Cardiac fibroblast (primary cell): ENCODE measurements around the gene B4GALT6.

Source experiments
- DNase-seq, 2 donors: peaks; one replicate each; pipeline versions ENCODE4 v3.0.0 to v3.0.0-alpha.2; 2010; ENCODE audit warnings: low read depth in 2 of 2
- H3K4me3 ChIP-seq, 2 donors: replicated peaks in 1 of 2; 1 replicate in 1 of 2; 2 replicates in 1 of 2; pipeline ENCODE4 v1.5.1; 2011; ENCODE audit warnings: low read depth in 2 of 2, low read length in 2 of 2, mild to moderate bottlenecking in 2 of 2, moderate library complexity in 1 of 2
- TF ChIP-seq, protein P1 (sequence below): IDR thresholded peaks from one replicate; pipeline ENCODE4 v1.5.1; 2011; ENCODE audit warnings: low read depth, mild to moderate bottlenecking, low read length, inconsistent platforms

The B4GALT6 gene

DNA sequence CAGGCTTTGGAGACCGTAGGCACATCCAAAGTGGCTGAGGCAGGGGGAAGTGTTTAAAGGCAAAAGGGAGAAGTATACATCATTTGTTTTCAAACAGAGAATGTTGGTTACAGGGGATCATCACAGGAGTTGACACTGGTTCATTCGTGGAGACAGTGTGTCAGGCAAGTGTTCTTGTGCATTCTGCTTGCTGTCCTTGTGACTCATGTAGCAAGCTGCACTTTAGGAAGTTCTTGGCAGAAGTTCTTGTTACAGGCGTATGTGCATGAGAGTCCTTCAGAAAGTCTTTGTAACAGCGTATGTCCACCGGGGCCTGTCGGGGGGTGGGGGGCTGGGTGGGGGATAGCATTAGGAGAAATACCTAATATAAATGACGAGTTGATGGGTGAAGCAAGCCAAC is 36.5 kb upstream of the B4GALT6 start:
- H3K4me3 ChIP-seq, result no peak overlapping the region
- peak; percentile 13 to 21 for DNase-seq
- TF ChIP-seq, protein P1, sequence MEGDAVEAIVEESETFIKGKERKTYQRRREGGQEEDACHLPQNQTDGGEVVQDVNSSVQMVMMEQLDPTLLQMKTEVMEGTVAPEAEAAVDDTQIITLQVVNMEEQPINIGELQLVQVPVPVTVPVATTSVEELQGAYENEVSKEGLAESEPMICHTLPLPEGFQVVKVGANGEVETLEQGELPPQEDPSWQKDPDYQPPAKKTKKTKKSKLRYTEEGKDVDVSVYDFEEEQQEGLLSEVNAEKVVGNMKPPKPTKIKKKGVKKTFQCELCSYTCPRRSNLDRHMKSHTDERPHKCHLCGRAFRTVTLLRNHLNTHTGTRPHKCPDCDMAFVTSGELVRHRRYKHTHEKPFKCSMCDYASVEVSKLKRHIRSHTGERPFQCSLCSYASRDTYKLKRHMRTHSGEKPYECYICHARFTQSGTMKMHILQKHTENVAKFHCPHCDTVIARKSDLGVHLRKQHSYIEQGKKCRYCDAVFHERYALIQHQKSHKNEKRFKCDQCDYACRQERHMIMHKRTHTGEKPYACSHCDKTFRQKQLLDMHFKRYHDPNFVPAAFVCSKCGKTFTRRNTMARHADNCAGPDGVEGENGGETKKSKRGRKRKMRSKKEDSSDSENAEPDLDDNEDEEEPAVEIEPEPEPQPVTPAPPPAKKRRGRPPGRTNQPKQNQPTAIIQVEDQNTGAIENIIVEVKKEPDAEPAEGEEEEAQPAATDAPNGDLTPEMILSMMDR, result no peak

DNA sequence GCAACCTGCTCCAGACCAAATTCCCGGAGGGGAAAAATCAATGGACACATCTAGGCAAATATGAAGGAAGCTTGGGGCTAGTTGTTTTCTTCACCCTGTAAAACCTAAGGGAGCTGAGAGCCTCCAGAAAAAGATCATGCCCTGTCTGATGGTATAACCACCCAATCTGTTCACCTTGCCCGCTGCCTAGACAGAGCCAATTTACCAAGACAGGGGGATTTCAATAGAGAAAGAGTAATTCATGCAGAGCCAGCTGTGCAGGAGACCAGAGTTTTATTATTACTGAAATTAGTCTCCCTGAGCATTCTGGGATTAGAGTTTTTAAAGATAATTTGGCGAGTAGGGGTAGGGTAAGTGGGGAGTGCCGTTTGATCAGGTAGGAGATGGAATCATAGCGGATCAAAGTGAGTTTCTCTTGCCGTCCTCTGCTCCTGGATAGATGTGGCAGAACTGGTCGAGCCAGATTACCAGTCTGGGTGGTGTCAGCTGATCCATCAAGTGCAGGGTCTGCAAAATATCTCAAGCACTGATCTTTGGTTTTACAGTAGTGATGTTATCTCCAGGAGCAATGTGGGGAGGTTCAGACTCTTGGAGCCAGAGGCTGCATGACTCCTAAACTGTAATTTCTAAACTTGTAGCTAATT is 35.1 kb upstream of the B4GALT6 start:
- no peak for DNase-seq
- TF ChIP-seq, protein P1, result no peak
- H3K4me3 ChIP-seq, result no peak overlapping the region

DNA sequence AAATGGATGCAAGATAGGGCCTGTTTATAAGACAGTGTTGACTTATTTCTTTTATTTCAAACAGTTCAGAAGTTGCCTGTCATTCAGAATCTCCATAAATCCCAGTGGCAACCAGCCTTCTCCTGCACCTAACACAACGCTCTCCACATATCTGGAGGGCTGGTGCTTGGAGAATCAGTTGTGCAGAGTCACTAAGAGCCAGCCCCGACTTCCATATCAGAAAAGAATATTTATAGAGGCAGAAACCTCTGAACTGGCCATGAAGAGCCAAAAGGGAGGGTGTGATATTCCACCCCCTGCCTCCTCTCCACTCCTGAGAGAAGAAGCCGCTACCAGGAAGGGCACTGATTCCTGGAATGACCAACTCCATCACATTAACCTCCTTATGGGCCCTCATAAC is 34.0 kb upstream of the B4GALT6 start:
- H3K4me3 ChIP-seq, result no peak overlapping the region
- no peak for DNase-seq
- TF ChIP-seq, protein P1, result no peak

DNA sequence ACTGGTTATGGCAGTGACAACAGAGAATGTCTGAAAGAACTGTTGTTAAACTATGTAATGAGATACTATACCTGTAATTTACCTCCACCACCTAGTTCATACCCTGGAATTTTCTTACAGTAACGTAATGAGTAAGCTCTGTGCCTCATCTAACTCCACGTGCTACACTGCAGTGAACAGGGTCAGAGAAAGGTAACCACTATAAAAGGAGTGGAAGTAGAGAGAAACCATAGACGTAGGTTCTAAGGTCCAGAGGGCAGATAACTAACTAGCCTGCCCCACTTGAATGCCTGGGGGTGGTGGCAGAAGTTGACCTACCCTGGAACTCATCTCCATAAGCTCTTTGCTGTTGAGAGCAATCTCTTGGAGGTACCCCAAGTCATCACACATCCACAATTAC is 32.0 kb upstream of the B4GALT6 start:
- DNase-seq, result no peak
- TF ChIP-seq, protein P1, result no peak
- no peak overlapping the region for H3K4me3 ChIP-seq

DNA sequence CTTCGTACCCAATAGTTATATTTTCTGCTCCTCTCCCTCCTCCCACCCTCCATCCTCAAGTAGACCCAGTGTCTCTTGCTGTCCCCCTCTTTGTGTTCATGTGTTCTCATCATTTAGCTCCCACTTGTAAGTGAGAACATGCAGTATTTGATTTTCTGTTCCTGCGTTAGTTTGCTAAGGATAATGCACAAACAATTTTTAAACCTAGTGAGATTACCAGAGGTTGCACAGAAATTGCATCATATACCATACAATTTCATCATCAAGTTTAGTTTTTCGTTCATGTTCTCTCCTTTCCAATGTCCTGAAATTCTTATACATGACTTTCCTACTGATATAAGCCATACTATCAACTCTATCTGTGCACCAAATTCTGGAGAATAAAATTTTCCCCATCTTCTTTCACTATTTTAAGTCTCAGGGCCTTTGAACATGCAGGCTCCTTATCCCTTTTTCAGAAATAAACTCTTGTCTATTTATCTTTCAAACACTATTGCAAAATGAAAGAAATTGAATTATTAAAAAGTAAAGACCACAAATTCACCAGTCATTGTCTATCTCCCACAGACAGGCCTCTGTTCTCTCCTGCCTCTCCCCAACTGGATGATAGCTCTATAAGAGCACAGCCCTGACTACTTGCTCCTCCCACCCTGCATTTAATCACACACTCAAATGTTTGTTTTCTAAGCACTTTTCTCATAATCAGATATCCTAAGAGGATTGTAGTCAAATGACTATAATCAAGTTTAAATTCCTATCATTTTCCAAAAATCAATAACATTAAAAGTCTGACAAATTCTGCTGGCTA is 27.2 kb upstream of the B4GALT6 start:
- TF ChIP-seq, protein P1, result no peak
- no peak overlapping the region for H3K4me3 ChIP-seq
- no peak for DNase-seq

DNA sequence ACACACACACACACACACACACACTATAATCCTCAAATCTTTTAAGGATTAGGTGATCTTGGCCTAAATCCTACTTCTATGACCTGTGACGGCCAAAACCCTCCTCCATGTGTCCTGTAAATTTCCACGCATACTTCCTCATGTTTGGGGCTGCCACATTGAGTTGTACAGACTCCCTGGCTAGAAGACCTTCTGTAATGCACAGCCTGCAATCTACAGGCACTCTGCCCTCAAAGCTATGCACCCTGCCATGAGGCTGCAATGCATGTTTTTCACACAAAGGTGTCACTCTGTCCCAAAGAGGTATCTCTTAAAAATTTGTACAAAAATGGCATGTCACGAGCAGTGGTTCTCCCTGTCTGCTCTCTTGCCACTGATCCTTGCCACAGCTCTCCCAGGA is 26.4 kb upstream of the B4GALT6 start:
- no peak for DNase-seq
- no peak overlapping the region for H3K4me3 ChIP-seq
- TF ChIP-seq, protein P1, result no peak

DNA sequence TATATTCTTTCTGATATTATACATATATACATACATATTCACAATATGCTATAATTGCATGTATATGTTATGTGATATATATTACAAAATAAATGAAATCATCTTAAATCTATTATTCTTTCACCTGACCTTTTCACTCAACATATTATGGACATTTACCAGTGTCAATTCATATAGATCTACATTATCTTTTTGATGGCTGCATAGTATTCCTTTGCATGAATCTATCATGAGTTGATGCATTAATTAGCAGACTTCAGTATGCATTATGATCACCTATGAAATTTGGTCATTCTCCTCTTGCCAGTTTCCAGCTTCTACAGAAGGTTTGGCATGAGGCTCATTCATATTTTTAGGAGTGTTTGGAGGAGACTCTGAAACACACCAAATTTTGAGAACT is 23.4 kb upstream of the B4GALT6 start:
- no peak overlapping the region for H3K4me3 ChIP-seq
- TF ChIP-seq, protein P1, result no peak
- no peak for DNase-seq
